HG02938 (cell line): Measurements from ENCODE around the gene BRINP2.

Experiments used
- ATAC-seq: cut with Tn5 transposase; IDR thresholded peaks from one replicate; pipeline ENCODE4 v1.9.1; 2021; ENCODE audit warnings: mild to moderate bottlenecking, moderate library complexity; ENCODE audit not compliant: unreplicated experiment

The BRINP2 gene

GRCh38 chr1:177257576-177257975 lies 86.8 kb downstream of the BRINP2 start:
- no peak for ATAC-seq

DNA sequence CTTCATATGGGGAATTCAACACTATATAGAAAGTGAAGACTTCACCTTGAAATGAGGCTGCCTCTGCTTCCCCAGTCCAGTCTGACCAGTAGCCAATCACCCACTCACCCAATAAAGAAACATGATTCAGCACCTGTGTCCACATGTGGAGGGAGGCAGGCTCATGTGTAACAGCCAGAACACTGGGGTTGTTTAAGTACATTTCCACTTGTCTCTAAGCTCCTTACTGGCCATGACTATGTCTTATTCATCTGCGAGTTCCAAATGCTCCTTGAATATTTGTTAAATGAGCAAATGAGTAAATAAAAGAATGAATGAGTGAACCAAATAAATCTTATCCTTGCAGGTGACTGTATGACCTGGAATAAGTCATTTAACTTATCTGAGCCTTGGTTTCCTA lies 100.1 kb downstream of the BRINP2 start:
- no peak for ATAC-seq

DNA sequence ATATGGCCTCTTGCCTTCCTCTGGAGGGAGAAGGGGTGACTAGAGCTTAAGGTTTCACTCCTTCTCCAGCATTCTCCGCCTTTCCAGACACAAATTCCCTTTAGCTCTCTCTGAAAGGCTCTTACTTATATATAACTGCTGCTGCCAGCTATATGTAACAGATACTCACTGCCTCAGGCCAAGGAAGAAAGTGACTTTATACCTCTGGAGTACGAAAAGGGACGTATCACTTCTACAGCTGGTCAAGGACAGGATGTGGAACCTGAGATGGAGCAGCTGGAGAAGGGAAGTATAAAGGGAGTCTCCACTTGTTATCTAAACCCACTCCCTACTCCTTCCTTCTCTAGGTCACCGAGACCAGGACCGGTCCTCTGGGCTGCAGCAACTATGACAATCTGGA lies 102.4 kb downstream of the BRINP2 start:
- no peak for ATAC-seq

- no peak for ATAC-seq
Observed at GRCh38 chr1:177274687-177275211, 104.0 kb downstream of the BRINP2 start.

DNA sequence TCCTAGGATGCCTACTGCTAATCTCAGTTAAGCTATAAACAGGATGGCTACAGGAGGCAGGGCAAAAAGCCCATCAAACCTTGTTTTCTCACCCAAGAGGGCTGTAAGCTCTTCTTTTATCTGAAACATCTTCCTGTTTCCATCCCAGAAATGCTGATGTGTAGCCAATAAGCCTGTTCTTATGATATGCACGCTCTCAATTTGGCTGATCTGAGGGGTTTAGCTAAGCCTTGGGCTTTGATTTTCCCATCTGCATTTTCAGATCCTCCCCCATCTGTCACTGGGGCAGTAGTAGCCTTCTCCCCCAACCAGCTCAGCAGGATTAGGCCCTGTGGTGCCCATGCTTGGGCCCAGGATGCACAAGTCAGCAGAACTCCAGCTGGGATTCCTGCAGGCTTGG lies 105.0 kb downstream of the BRINP2 start:
- ATAC-seq: no peak

DNA sequence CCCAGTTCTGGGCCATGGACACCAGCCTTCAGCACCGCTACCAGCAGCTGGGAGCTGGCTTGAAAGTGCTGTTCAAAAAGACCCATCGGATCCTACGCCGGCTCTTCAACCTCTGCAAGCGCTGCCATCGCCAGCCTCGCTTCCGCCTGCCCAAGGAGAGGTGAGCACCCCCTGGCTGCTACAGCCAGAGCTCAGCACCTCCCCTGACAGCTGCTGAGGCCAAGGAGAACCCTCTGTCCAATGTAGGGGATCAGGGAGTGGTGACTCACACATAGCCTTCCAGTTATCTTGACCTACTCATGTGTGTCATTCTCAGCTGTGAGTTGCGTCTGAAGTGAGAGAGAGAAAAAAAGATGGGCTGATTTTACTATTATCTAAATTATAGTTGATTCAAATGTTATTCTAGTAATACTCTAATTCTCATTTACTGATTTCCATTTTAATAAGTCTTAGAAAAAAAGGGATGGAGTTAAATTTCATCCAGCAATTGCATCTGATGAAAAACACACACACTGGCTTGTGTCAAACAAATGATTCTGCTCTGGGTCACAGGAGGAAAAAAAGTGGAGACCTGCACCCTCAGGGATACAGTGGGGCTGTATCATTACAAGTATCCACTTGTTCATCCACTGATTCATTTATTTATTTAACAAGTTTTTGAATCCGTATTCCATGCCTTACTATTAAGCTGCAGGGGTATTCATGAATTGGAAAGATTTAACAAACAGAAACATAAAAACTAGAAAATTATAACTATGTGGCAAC lies 108.0 kb downstream of the BRINP2 start:
- ATAC-seq: no peak

DNA sequence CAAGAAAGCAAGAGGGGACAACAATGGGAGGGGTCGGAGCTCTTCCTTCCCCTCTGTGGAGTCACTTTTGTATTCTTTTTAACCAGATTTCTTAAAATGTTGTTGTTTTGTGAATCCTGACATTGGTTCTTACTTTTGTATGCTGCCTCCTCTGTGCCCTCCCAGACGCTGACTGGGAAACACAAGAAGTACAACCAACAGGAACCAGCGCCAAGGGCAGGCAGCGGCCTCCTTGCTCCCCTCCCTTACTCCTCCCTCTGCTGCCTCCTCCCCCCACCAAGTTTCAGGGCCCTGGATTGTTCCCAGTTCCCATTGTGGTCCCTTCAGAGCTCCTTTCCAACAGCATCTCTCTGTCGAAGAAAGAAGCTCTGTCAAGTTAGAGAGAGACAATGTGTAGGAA lies 111.1 kb downstream of the BRINP2 start:
- ATAC-seq: no peak

DNA sequence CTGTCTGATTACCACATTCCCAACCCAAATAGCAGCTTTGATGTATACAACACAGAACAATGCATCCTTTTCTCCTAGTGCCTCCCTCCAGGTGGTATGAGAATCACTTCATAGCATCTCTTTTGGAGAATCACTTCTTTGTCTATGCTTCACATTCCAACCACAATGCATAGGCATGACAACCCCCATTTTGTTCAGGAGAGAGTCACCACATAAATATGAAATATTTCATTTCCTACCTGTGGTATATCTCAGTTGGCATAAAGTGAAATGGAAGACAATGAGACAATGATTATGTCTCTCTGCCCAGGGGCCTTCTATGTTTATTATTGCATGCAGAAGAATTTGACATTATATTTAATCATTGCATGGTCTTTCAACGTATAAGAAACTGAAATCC lies 112.2 kb downstream of the BRINP2 start:
- ATAC-seq: no peak

GRCh38 chr1:177283380-177283779 lies 112.6 kb downstream of the BRINP2 start:
- ATAC-seq: no peak

GRCh38 chr1:177286396-177286795 lies 115.6 kb downstream of the BRINP2 start:
- no peak for ATAC-seq

- no peak for ATAC-seq
Observed at GRCh38 chr1:177287270-177287669, 116.5 kb downstream of the BRINP2 start.

GRCh38 chr1:177287994-177288393 lies 117.2 kb downstream of the BRINP2 start:
- ATAC-seq: no peak

GRCh38 chr1:177289532-177289931 lies 118.8 kb downstream of the BRINP2 start:
- ATAC-seq: no peak

DNA sequence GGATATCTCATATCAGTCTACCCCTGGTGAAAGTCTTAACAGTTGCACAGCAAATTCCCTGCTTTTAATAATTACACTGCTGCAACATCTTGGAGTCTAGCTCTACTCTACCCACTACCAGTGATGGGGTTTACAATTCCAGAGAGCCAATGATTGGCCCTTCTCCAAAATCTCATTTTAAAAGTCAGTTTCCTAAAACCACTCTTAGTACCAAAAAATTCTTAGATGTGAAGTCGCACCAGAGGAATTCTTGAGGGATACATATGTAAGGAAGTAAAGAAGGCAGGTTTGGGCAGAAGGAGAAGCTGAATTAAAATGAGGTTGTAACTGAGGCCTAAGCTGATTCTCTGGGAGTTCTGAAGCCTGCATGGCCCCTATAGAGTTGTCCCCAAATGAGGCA lies 129.7 kb downstream of the BRINP2 start:
- ATAC-seq: no peak

- no peak for ATAC-seq
Observed at GRCh38 chr1:177301425-177302124, 130.8 kb downstream of the BRINP2 start.

DNA sequence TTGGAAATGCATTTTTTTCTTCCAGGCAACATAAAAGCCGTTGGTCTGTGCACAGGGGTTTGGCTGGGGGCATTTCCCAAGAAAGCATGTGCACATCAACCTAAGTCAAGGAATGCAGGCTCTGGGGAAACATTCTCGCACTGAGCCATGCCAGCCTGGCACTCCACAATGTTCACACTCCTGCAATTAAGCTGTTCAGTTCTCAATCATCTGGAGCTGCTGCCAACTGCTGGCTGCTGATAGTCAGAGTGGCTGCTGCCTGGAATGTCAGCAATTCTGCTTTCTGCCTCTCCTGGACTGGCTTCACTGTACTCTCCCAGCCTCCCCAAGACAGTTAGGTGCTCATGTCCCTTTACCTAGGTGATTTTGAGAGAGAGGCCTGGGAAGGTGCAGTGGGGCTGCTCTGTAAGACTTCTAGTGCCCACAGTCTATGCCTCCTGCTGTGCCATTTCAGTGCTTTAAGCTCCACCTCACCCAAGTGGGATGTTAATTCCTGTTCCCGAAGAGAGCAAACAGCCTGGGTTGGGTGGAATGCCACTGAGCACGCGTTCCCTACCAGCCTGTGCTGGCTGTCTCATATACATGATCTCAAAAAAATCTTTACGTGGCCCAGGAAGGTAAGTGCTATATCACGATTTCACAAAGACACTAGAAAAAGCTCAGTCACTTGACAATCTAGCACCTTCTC lies 131.7 kb downstream of the BRINP2 start:
- no peak for ATAC-seq

DNA sequence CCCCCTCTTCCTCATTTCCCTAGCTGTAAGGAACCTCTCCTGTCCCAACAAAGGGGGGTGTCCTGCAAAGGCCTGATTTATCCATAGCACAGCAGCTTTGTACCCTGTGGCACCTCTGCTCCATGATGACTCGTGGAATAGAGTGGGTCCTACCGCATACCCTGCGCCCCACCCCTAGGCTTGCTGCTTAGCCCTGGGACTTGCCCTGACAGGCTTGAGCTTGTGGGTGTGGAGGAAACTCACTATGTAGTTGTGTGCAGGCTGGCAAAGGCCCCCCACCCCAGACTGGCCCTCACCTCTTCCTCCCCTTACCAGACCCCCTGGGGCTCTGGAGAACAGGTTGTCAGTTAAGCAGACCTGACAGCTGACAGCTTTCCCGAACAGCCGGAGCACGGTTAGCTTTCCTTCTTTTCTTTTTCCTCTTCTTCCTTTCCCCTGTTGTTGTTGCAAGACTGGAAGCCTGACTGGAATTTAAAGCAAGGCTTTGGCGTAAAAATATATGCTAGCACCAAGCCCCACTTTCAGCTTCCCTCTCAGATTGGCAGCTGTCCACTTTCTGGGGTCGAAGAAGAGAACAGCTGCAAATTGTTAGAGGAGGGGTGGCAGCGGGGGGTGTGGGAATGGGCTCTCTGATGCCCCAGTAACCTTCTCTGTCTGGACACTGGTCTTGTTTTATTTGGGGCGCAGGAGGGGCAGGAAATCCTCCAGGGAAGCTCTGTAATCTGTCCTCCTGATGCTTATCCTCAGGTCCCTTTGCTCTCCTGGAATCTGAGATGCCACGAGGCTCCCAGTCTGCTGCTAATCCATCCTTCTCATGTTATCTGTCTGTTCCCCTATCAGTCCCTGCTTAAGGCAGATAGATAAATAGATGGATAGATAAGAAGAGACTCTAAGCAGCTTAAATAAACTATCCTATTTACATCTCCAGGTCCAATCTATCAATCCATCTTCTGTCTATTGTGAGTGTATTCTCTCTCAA lies 134.6 kb downstream of the BRINP2 start:
- ATAC-seq: no peak

GRCh38 chr1:177306019-177306415 lies 135.3 kb downstream of the BRINP2 start:
- no peak for ATAC-seq

DNA sequence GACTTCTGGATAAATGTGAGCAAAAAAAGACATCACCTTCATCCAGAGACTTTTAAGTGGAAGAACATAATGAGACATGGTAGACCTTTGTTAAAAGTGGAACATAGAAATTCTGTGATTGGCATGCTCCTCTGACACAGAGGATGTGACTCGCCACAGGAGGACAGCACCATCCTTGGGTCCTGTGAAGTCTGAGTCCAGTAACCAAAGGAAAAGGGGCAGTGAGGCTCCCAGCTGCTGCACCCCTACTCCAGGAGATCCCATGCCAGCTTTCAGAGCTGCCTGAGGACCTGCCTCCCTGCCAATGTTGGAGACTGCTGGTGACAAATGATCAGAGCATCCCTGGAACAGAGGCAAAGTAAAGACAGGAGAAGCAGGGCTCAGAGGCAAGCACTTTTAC lies 136.2 kb downstream of the BRINP2 start:
- no peak for ATAC-seq

- no peak for ATAC-seq
Observed at GRCh38 chr1:177307771-177308170, 137.0 kb downstream of the BRINP2 start.

GRCh38 chr1:177309880-177310279 lies 139.1 kb downstream of the BRINP2 start:
- ATAC-seq: no peak
